HG02588 (cell line): ENCODE data around the gene COL9A2.

Experiments used
- ATAC-seq: cut with Tn5 transposase; IDR thresholded peaks from one replicate; pipeline ENCODE4 v1.9.1; 2021; ENCODE audit warnings: mild to moderate bottlenecking, moderate library complexity; ENCODE audit not compliant: unreplicated experiment

COL9A2 gene

GRCh38 chr1:40305451-40305850 is 11.6 kb downstream of the COL9A2 start:
- no peak for ATAC-seq

- ATAC-seq: no peak
These were observed 13.3 kb downstream of the COL9A2 start for GRCh38 chr1:40303790-40304189.

GRCh38 chr1:40303051-40303771 is 13.9 kb downstream of the COL9A2 start:
- no peak for ATAC-seq

DNA sequence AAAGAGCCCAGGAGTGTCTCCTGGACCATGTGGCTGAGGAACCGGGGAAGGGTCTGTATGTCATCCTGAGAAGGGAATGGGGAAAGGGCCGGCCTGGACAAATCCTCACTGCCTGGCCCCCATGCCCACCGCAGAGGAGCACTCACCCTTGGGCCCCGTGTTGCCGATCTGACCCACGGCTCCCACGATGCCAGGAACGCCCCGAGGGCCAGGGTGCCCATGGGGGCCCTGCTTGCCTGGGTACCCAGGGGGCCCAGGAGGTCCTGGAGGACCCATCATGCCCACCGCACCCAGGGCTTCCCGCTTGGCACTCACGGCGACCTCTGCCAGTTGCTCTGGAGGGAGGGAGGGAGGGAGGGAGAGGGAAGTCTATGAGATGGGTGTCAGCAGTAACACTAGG is 14.6 kb downstream of the COL9A2 start:
- no peak for ATAC-seq

- ATAC-seq: no peak
These were observed 15.4 kb downstream of the COL9A2 start for GRCh38 chr1:40301541-40302299.

- ATAC-seq: no peak
These were observed 16.0 kb downstream of the COL9A2 start for GRCh38 chr1:40301066-40301465.

- no peak for ATAC-seq
These were observed 16.4 kb downstream of the COL9A2 start for GRCh38 chr1:40300651-40301050.

- ATAC-seq: no peak
These were observed 16.9 kb downstream of the COL9A2 start for GRCh38 chr1:40300249-40300567.

DNA sequence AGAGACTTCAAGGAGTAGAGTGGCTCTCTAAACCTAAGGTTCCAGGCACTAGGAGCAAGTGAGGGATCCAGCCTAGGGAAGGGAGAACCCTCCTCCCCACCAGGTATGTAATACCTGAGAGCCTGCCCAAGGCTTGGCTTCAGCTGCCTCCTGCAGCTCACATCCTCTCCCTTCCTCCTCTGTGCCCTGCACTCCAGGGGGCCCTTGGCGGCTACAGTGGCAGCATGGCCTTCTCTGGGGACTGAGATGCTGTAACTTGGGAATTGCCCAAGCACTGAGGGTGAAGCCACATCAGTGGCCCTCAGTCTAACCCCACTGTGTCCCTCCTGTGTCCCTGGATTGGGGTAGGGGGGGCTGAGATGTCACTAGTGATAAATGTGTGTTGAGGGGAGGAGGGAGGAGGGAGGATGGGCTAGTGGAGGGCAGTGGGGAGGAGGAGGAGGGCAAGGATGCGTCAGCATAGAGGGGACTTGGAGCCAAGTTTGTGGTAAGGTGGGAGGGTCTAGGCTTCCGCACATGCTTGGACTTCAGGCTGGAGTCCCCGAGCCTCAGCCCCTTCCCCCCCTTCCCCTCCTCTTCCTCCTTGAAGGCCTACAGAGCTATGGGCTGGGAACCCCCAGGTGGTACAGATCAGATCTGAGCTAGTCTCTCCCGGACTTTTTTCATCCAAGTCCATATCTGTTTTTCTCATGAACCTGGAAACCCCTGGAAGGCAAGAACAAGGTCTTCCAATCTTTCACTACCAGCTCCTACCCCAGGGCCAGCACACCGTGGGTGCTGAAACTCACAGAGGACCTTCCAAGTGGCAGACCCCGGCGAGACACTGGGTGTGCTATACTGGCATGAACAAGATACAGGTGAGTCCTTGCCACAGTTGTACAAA is 17.5 kb downstream of the COL9A2 start:
- no peak for ATAC-seq

DNA sequence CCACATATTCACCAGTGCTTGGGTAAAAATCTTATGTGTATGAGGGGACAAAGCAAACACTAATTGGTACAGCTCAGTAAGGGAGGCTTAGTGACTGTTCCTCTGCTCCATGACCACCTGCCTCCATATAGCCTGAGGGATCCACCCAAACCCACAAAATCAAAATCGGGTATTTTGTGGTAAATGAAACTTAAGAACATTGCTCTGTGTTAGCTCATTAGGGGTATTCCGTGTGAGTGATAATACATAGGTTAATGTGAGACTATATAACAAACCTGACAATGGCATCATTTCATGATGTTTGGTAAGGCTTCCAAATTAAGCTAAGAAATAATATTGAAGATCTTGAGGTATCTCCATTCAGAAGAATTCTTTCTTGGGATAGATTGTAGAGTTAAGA is 25.8 kb downstream of the COL9A2 start:
- no peak for ATAC-seq

GRCh38 chr1:40281853-40282252 is 35.2 kb downstream of the COL9A2 start:
- ATAC-seq: no peak

- no peak for ATAC-seq
These were observed 41.0 kb downstream of the COL9A2 start for GRCh38 chr1:40276122-40276521.

DNA sequence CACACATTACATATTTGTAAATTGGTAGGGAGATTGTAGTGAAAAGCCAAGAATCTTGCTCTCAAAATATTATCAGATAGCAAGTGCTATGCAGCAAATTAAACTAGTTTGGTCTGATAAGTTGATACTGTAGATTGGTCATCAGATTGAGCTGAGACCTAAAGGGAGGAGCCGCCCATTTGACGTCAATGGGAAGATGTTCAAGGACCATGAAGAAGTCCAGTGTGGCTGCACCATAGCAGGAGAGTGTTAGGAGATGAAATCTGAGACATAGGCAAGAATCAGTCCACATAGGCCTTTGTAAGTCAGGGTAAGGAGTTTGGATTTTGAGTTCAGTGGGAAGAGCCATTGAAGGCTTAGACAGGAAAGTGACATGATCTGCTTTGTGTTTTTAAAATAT is 42.8 kb downstream of the COL9A2 start:
- no peak for ATAC-seq

DNA sequence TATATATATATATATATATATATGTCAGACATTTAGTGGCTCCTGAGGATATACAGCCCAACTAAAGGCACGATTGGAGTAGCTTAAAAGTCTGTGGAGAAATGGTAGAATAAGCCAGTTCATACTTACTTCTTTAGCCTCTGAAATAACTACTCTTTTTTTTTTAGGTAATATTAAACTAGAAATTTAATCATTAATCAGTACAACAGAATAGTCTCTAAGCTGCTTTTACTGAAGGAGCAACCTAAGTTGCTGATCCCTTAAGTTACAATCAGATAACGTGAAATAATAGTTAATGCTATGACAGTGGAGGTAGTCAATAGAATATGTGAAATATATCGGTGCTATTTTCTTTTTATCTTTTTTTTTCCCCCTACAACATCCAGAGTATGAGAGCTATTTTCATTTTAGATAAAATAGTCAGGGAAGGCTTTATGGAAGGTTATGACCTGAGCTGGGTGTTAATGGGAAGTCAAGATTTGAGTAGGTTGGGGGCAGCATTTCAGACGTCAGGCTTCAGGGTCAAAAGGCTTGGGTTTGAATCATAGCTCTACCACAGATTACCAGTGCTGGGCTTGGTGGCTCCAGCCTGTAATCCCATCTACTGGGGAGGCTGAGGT is 43.4 kb downstream of the COL9A2 start:
- ATAC-seq: no peak

DNA sequence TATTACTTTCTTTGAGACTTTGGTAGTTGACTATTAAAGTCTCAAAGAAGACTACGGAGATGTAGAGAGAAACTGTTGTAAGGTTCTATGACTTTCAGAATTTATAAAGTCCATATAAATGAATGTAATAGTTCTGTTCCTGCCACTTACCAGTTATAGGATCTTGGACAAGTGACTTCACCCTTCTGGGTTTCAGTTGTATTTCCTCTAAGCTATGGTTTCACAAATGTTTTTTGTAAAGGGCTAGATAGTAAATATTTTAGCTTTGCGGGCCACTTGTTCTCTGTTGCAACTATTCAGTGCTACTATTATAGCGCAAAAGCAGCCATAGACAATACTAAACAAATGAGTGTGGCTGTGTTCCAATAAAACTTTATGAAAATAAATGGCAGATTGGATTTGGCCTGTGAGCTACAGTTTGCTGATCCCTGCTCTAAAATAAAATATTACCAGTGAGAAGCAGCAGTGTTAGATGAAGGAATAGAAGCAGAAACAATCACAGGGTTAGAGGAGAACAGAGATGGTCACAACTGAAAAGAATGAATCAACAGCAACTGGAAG is 44.4 kb downstream of the COL9A2 start:
- ATAC-seq: no peak

- ATAC-seq: no peak
These were observed 46.8 kb downstream of the COL9A2 start for GRCh38 chr1:40270152-40270834.

- no peak for ATAC-seq
These were observed 48.9 kb downstream of the COL9A2 start for GRCh38 chr1:40268211-40268610.

GRCh38 chr1:40267767-40268187 is 49.3 kb downstream of the COL9A2 start:
- no peak for ATAC-seq

GRCh38 chr1:40266786-40267535 is 50.1 kb downstream of the COL9A2 start:
- ATAC-seq: no peak

GRCh38 chr1:40265919-40266318 is 51.2 kb downstream of the COL9A2 start:
- ATAC-seq: no peak
